SH-SY5Y (cell line): ENCODE measurements around the gene ADPRHL1.

Experiments
- GATA2 ChIP-seq: IDR thresholded peaks from 2 replicates; pipeline ENCODE4 v1.6.1; 2011; ENCODE audit warnings: mild to moderate bottlenecking, low read depth, low read length
- GATA3 ChIP-seq: IDR thresholded peaks from 2 replicates; pipeline ENCODE4 v1.6.1; 2011; ENCODE audit warnings: low read depth, mild to moderate bottlenecking, low read length, moderate library complexity

GRCh38 chr13:113476811-113477210, 23.5 kb upstream of the ADPRHL1 start:
- TF ChIP-seq GATA2, result peak; percentile 91
- TF ChIP-seq GATA3, result peak; percentile 80
